ENCODE measurements around the gene ATAD1. TPM values are rescaled to one million over a fixed set of nuclear protein-coding genes. Genes with fewer than 3 reads are reported as not detected.

Gene ATAD1
- total RNA-seq, 1 donor from 2014 or later: 48.0 TPM

GRCh38 chr10:87734987-87735827 is 82.8 kb downstream of the ATAD1 start:
- H3K27me3 ChIP-seq (ENCODE audit: control insufficient read depth, insufficient read depth, low read length): no peaks in the 10 kb centered on the region
- H3K36me3 ChIP-seq (ENCODE audit: control insufficient read depth, insufficient read depth, low read length): no peaks in the 10 kb centered on the region
- H3K4me3 ChIP-seq (ENCODE audit: low read depth, low read length): no peak overlapping the region
- no peak for DNase-seq (ENCODE audit: low read depth)
- peak; percentile 73 for TF ChIP-seq CTCF (IDR thresholded peaks at IDR 0.05; ENCODE audit: insufficient read depth, low read length, poor library complexity, severe bottlenecking)

- Histone ChIP-seq H3K4me3 (ENCODE audit: low read depth, low read length) (no peak overlapping the region), H3K27me3 (ENCODE audit: control insufficient read depth, insufficient read depth, low read length) (no peaks in the 10 kb centered on the region), H3K36me3 (ENCODE audit: control insufficient read depth, insufficient read depth, low read length) (no peaks in the 10 kb centered on the region)
- TF ChIP-seq CTCF (IDR thresholded peaks at IDR 0.05; ENCODE audit: insufficient read depth, low read length, poor library complexity, severe bottlenecking): no peak
- DNase-seq (ENCODE audit: low read depth): no peak
Measured at GRCh38 chr10:87733081-87733480, 84.9 kb downstream of the ATAD1 start.

GRCh38 chr10:87729940-87730339 is 88.1 kb downstream of the ATAD1 start:
- H3K27me3 ChIP-seq (ENCODE audit: control insufficient read depth, insufficient read depth, low read length): no peaks in the 10 kb centered on the region

GRCh38 chr10:87724789-87725188 is 93.2 kb downstream of the ATAD1 start:
- no peaks in the 10 kb centered on the region for H3K36me3 ChIP-seq (ENCODE audit: control insufficient read depth, insufficient read depth, low read length)
- no peaks in the 10 kb centered on the region for H3K27me3 ChIP-seq (ENCODE audit: control insufficient read depth, insufficient read depth, low read length)
- DNase-seq (ENCODE audit: low read depth): no peak
- H3K4me3 ChIP-seq (ENCODE audit: low read depth, low read length): no peak overlapping the region
- TF ChIP-seq CTCF (IDR thresholded peaks at IDR 0.05; ENCODE audit: insufficient read depth, low read length, poor library complexity, severe bottlenecking): no peak

More at GRCh38 chr10:87729940-87730339, 88.1 kb downstream of the ATAD1 start:
- DNase-seq (ENCODE audit: low read depth): no peak
- Histone ChIP-seq H3K4me3 (ENCODE audit: low read depth, low read length) (no peak overlapping the region), H3K36me3 (ENCODE audit: control insufficient read depth, insufficient read depth, low read length) (no peaks in the 10 kb centered on the region)
- no peak for TF ChIP-seq CTCF (IDR thresholded peaks at IDR 0.05; ENCODE audit: insufficient read depth, low read length, poor library complexity, severe bottlenecking)

GRCh38 chr10:87723500-87723899 is 94.5 kb downstream of the ATAD1 start:
- DNase-seq (ENCODE audit: low read depth): no peak
- H3K36me3 ChIP-seq (ENCODE audit: control insufficient read depth, insufficient read depth, low read length): no peaks in the 10 kb centered on the region
- no peak overlapping the region for H3K4me3 ChIP-seq (ENCODE audit: low read depth, low read length)
- H3K27me3 ChIP-seq (ENCODE audit: control insufficient read depth, insufficient read depth, low read length): no peaks in the 10 kb centered on the region
- no peak for TF ChIP-seq CTCF (IDR thresholded peaks at IDR 0.05; ENCODE audit: insufficient read depth, low read length, poor library complexity, severe bottlenecking)

GRCh38 chr10:87722716-87723115 is 95.3 kb downstream of the ATAD1 start:
- DNase-seq (ENCODE audit: low read depth): no peak
- Histone ChIP-seq H3K27me3 (ENCODE audit: control insufficient read depth, insufficient read depth, low read length) (no peaks in the 10 kb centered on the region), H3K36me3 (ENCODE audit: control insufficient read depth, insufficient read depth, low read length) (no peaks in the 10 kb centered on the region), H3K4me3 (ENCODE audit: low read depth, low read length) (no peak overlapping the region)
- TF ChIP-seq CTCF (IDR thresholded peaks at IDR 0.05; ENCODE audit: insufficient read depth, low read length, poor library complexity, severe bottlenecking): no peak

Data from kidney epithelial cell (primary cell).